A549 (cell line): ENCODE measurements around the gene MAGEB6B. TPM values are rescaled to one million over a fixed set of nuclear protein-coding genes. Genes with fewer than 3 reads are reported as not detected.

Source experiments
- ATAC-seq, 2 experiments: fragments of 200-7000 bp in 1 of 2; fragments of >200 bp in 1 of 2; cut with Nextera tagmentation in 1 of 2; cut with Tn5 transposase in 1 of 2; 3 replicates each; pipeline versions ENCODE4 v1.8.0 to v1.9.1; 2018 to 2020; ENCODE audit warnings: mild to moderate bottlenecking in 1 of 2, moderate library complexity in 1 of 2
- CTCF ChIA-PET: fragments of 300-600 bp; sonication (Branson Sonifier 250); formaldehyde crosslinking; extraction: SDS; loops from one replicate; lab custom pipeline; 2021; ENCODE audit warnings: antibody characterized with exemption, inconsistent platforms; lab: Yijun Ruan, JAX
- POLR2A ChIA-PET: fragments of 350-600 bp; formaldehyde crosslinking; extraction: SDS; loops from one replicate; lab custom pipeline; 2021; ENCODE audit warnings: antibody characterized with exemption, inconsistent platforms; lab: Yijun Ruan, JAX
- DNase-seq, 2 experiments: peaks; one replicate each; pipeline versions ENCODE4 v3.0.0 to v3.0.0-alpha.2; 2011 to 2016; ENCODE audit warnings: low read depth in 1 of 2, low spot score in 1 of 2
- FAIRE-seq: peaks from 2 replicates; lab custom pipeline; 2011; peaks lifted over from hg19 to GRCh38; lab: Jason Lieb, UNC
- H3K27ac ChIP-seq, 2 experiments: fragments of >200 bp; sonication (Bioruptor Twin); formaldehyde crosslinking; 3 replicates each; pipeline ENCODE4 v1.5.1; 2016 to 2017
- H3K4me1 ChIP-seq: fragments of >200 bp; sonication (Bioruptor Twin); formaldehyde crosslinking; 3 replicates; pipeline ENCODE4 v1.6.1; 2016
- H3K4me2 ChIP-seq: fragments of >200 bp; sonication (Bioruptor Twin); formaldehyde crosslinking; 3 replicates; pipeline ENCODE4 v1.6.1; 2016
- H3K4me3 ChIP-seq: fragments of >200 bp; sonication (Bioruptor Twin); formaldehyde crosslinking; 3 replicates; pipeline ENCODE4 v1.5.1; 2016
- H3K9me3 ChIP-seq: fragments of >200 bp; sonication (Bioruptor Twin); formaldehyde crosslinking; 3 replicates; pipeline ENCODE4 v1.6.1; 2016
- ATOH8 ChIP-seq: fragments of 250-450 bp; sonication (Bioruptor Pico); IDR thresholded peaks from 2 replicates; pipeline ENCODE4 v1.5.0; 2020; ENCODE audit warnings: low read depth, mild to moderate bottlenecking, moderate library complexity
- BHLHE40 ChIP-seq: IDR thresholded peaks from 2 replicates; pipeline ENCODE4 v1.6.1; 2012; ENCODE audit warnings: low read depth, low read length, inconsistent platforms
- CEBPB ChIP-seq, 2 experiments: fragments of >200 bp in 1 of 2; sonication (Bioruptor Twin) in 1 of 2; formaldehyde crosslinking in 1 of 2; IDR thresholded peaks; 2 replicates each; pipeline ENCODE4 v1.6.1; 2012 to 2016
- CHD4 ChIP-seq: fragments of 200-600 bp; sonication (generic); IDR thresholded peaks from 2 replicates; pipeline ENCODE4 v1.6.1; 2016; ENCODE audit warnings: antibody characterized with exemption, mild to moderate bottlenecking, borderline replicate concordance
- EHF ChIP-seq: fragments of 250-450 bp; sonication (Bioruptor Pico); IDR thresholded peaks from 2 replicates; pipeline ENCODE4 v1.5.0; 2020; ENCODE audit warnings: mild to moderate bottlenecking
- ESRRA ChIP-seq: fragments of 150-350 bp; IDR thresholded peaks from 2 replicates; pipeline ENCODE4 v1.6.1; 2014; ENCODE audit warnings: mild to moderate bottlenecking, low read length, borderline replicate concordance
- FOSB ChIP-seq: fragments of 250-450 bp; sonication (Bioruptor Pico); IDR thresholded peaks from 2 replicates; pipeline ENCODE4 v1.5.0; 2020; ENCODE audit warnings: mild to moderate bottlenecking, moderate library complexity
- FOXS1 ChIP-seq: fragments of 250-450 bp; sonication (Bioruptor Pico); IDR thresholded peaks from 2 replicates; pipeline ENCODE4 v1.5.0; 2020; ENCODE audit warnings: mild to moderate bottlenecking, moderate library complexity
- GATA3 ChIP-seq: IDR thresholded peaks from 2 replicates; pipeline ENCODE4 v1.6.1; 2012; ENCODE audit warnings: borderline replicate concordance
- HEYL ChIP-seq: fragments of 250-450 bp; sonication (Bioruptor Pico); IDR thresholded peaks from 2 replicates; pipeline ENCODE4 v1.8.0; 2021; ENCODE audit warnings: mild to moderate bottlenecking, moderate library complexity
- JUN ChIP-seq, 2 experiments: fragments of >200 bp; sonication (Bioruptor Twin); formaldehyde crosslinking; IDR thresholded peaks; 2 replicates in 1 of 2; 3 replicates in 1 of 2; pipeline ENCODE4 v1.6.1; 2016 to 2017
- JUNB ChIP-seq: fragments of >200 bp; sonication (Bioruptor Twin); formaldehyde crosslinking; IDR thresholded peaks from 2 replicates; pipeline ENCODE4 v1.6.1; 2016
- KDM1A ChIP-seq: fragments of 200-600 bp; sonication (generic); IDR thresholded peaks from 2 replicates; pipeline ENCODE4 v1.6.1; 2016; ENCODE audit warnings: low read depth, mild to moderate bottlenecking
- MYC ChIP-seq: IDR thresholded peaks from 2 replicates; pipeline ENCODE4 v1.6.1; 2012; ENCODE audit warnings: mild to moderate bottlenecking, inconsistent platforms, low read length, improper control_type of control experiment, borderline replicate concordance
- NPAS2 ChIP-seq: fragments of 250-450 bp; sonication (Bioruptor Pico); IDR thresholded peaks from 2 replicates; pipeline ENCODE4 v1.8.0; 2022; ENCODE audit warnings: mild to moderate bottlenecking, moderate library complexity, borderline replicate concordance
- PHF8 ChIP-seq: fragments of 200-600 bp; sonication (generic); IDR thresholded peaks from 2 replicates; pipeline ENCODE4 v1.6.1; 2016; ENCODE audit warnings: low read depth, mild to moderate bottlenecking, antibody characterized with exemption, moderate library complexity, borderline replicate concordance
- POLR2A ChIP-seq: IDR thresholded peaks from 2 replicates; pipeline ENCODE4 v1.6.1; 2012; ENCODE audit warnings: mild to moderate bottlenecking, low read length
- RCOR1 ChIP-seq: fragments of 150-350 bp; IDR thresholded peaks from 2 replicates; pipeline ENCODE4 v1.6.1; 2014; ENCODE audit warnings: antibody characterized with exemption, low read length, low read depth
- RFX5 ChIP-seq: fragments of 450-650 bp; IDR thresholded peaks from 2 replicates; pipeline ENCODE4 v1.7.1; 2014; ENCODE audit warnings: antibody characterized with exemption, mild to moderate bottlenecking, moderate library complexity
- RNF2 ChIP-seq: fragments of 200-600 bp; sonication (generic); IDR thresholded peaks from 2 replicates; pipeline ENCODE4 v1.6.1; 2016; ENCODE audit warnings: low read depth, mild to moderate bottlenecking, antibody characterized with exemption, moderate library complexity, borderline replicate concordance
- SMC3 ChIP-seq: fragments of >200 bp; sonication (Bioruptor Twin); formaldehyde crosslinking; IDR thresholded peaks from 3 replicates; pipeline ENCODE4 v1.6.1; 2018; ENCODE audit warnings: inconsistent platforms
- TFCP2L1 ChIP-seq: fragments of 250-450 bp; sonication (Bioruptor Pico); IDR thresholded peaks from 2 replicates; pipeline ENCODE4 v1.5.0; 2021; ENCODE audit warnings: mild to moderate bottlenecking
- TP53 ChIP-seq: fragments of 250-450 bp; sonication (Bioruptor Pico); IDR thresholded peaks from 2 replicates; pipeline ENCODE4 v1.5.0; 2021; ENCODE audit warnings: mild to moderate bottlenecking, moderate library complexity
- ZC3H11A ChIP-seq: fragments of 450-650 bp; IDR thresholded peaks from 2 replicates; pipeline ENCODE4 v1.6.1; 2014; ENCODE audit warnings: antibody characterized with exemption, mild to moderate bottlenecking
- ZNF302 ChIP-seq: fragments of 250-450 bp; sonication (Bioruptor Pico); IDR thresholded peaks from 2 replicates; pipeline ENCODE4 v1.9.0; 2021; ENCODE audit warnings: inconsistent platforms, mild to moderate bottlenecking, moderate library complexity
- ZSCAN20 ChIP-seq: fragments of 250-450 bp; sonication (Bioruptor Pico); IDR thresholded peaks from 2 replicates; pipeline ENCODE4 v1.8.0; 2022; ENCODE audit warnings: mild to moderate bottlenecking, moderate library complexity
- WGBS: methylation state at CpG from one replicate; pipeline ENCODE4 v1.1.6; 2017; ENCODE audit errors: missing lambda C conversion rate; 5-methylcytosine and 5-hydroxymethylcytosine counted together
- polyA minus RNA-seq: library from RNA; depleted of rRNA, polyadenylated mRNA; stranded (reverse); fragments of >200 nt; gene quantifications from 2 replicates; pipeline ENCODE4 v1.2.3, GENCODE V29; 2011; rRNA and poly(A)+ RNA removed
- polyA plus RNA-seq, 4 experiments: library from polyadenylated mRNA; depleted of rRNA in 3 of 4; stranded (reverse); fragments of >200 nt; fragmentation: RNase III in 1 of 4; extraction: RNeasy Plus Mini Kit Qiagen cat#74134 plus additional on column Dnase treatment in 1 of 4; gene quantifications; 2 replicates in 3 of 4; 3 replicates in 1 of 4; pipeline ENCODE4 v1.2.3, GENCODE V29; 2011 to 2017
- TF ChIP-seq, protein P1 (sequence below): IDR thresholded peaks from 2 replicates; pipeline ENCODE4 v1.6.1; 2012; ENCODE audit warnings: low read depth, borderline replicate concordance
- TF ChIP-seq, protein P2 (sequence below): fragments of >200 bp; sonication (Bioruptor Twin); formaldehyde crosslinking; IDR thresholded peaks from 3 replicates; pipeline ENCODE4 v1.5.1; 2016
- TF ChIP-seq, protein P3 (sequence below): IDR thresholded peaks from 2 replicates; pipeline ENCODE4 v1.6.1; 2012

The MAGEB6B gene, protein sequence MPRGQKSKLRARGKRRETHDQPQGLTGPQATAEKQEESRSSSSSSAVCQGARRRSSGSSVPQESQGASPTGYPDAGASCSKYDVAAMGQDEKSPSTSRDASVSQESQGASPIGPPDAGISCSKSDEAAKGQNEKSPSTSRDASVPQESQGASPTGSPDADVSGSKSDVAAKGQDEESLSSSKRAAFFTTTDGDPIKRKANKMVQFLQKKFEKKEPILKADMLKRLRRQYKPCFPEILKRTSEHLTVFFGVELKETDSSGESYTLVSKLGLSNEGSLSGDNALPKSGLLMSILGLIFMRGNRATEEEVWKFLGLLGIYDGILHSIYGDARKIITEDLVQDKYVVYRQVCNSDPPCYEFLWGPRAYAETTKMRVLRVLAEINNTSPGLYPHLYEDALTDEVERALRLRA
- polyA plus RNA-seq (2011; rRNA removed) = not detected in 2 replicates
- polyA plus RNA-seq (2012; cell fraction: cytosol; rRNA removed) = not detected in 2 replicates
- polyA plus RNA-seq (2012; cell fraction: nucleus; rRNA removed) = not detected in 2 replicates
- not detected in 3 replicates for polyA plus RNA-seq (2017; fragmentation: RNase III; extraction: RNeasy Plus Mini Kit Qiagen cat#74134 plus additional on column Dnase treatment)
- polyA minus RNA-seq = not detected in 2 replicates

DNA sequence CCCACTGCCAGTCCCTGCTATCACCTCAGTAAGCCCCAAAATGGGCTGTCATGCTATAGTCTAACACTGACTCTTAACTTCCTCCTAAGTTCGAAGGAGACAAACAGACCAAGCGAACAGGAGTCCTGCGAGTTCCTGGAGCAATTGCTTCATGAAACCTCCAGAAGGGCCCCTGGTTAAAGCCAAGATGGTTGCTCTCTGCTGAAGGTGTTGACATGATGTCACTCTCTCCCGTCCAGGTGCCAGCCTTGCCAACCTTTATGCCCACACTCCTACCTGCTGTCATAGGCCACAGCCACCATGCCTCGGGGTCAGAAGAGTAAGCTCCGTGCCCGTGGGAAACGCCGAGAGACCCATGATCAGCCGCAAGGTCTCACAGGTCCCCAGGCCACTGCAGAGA, at the start of gene MAGEB6B:
Gene MAGEB6B, plus strand, starts transcription at position 301 of the 400 bp plus-strand sequence. Its CDS starts 0 bp downstream, at position 301.
- ChIA-PET POLR2A (no interaction called here), CTCF (no interaction called here)
- DNase-seq (no peak), ATAC-seq (no peak), FAIRE-seq (no peak)
- H3K4me3 ChIP-seq = no peak within 1 kb of the TSS
- no CpG with 5 or more reads among the region's 10 CpGs for WGBS
- TF ChIP-seq ZNF302 (CRISPR knock-in tag) = no peak
- no peak for TF ChIP-seq KDM1A
- no peak for TF ChIP-seq POLR2A
- TF ChIP-seq, protein P1, sequence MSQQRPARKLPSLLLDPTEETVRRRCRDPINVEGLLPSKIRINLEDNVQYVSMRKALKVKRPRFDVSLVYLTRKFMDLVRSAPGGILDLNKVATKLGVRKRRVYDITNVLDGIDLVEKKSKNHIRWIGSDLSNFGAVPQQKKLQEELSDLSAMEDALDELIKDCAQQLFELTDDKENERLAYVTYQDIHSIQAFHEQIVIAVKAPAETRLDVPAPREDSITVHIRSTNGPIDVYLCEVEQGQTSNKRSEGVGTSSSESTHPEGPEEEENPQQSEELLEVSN = no peak
- no peak for TF ChIP-seq TFCP2L1 (CRISPR knock-in tag)
- no peak for TF ChIP-seq PHF8
- TF ChIP-seq GATA3 = no peak
- no peak for TF ChIP-seq SMC3
- TF ChIP-seq ESRRA = no peak
- TF ChIP-seq FOXS1 (CRISPR knock-in tag) = no peak
- TF ChIP-seq, protein P2, sequence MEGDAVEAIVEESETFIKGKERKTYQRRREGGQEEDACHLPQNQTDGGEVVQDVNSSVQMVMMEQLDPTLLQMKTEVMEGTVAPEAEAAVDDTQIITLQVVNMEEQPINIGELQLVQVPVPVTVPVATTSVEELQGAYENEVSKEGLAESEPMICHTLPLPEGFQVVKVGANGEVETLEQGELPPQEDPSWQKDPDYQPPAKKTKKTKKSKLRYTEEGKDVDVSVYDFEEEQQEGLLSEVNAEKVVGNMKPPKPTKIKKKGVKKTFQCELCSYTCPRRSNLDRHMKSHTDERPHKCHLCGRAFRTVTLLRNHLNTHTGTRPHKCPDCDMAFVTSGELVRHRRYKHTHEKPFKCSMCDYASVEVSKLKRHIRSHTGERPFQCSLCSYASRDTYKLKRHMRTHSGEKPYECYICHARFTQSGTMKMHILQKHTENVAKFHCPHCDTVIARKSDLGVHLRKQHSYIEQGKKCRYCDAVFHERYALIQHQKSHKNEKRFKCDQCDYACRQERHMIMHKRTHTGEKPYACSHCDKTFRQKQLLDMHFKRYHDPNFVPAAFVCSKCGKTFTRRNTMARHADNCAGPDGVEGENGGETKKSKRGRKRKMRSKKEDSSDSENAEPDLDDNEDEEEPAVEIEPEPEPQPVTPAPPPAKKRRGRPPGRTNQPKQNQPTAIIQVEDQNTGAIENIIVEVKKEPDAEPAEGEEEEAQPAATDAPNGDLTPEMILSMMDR = no peak
- TF ChIP-seq TP53 (CRISPR knock-in tag) = no peak
- TF ChIP-seq HEYL (CRISPR knock-in tag) = no peak
- H3K4me1 ChIP-seq = no peaks in the 10 kb centered on the region
- no peaks in the 10 kb centered on the region for H3K9me3 ChIP-seq
- H3K4me2 ChIP-seq = no peak within 1 kb of the TSS
- no peak within 1 kb of the TSS for H3K27ac ChIP-seq

- H3K9me3 ChIP-seq = no peaks in the 10 kb centered on the region
- TF ChIP-seq TP53 (CRISPR knock-in tag) (no peak), JUN (IDR thresholded peaks at IDR 0.05) (no peak), ZSCAN20 (CRISPR knock-in tag) (no peak), RCOR1 (no peak), BHLHE40 (no peak), RNF2 (no peak), ZNF302 (CRISPR knock-in tag) (no peak)
- TF ChIP-seq, all 56 proteins: peak for 0
- ChIA-PET CTCF (no interaction called here), POLR2A (no interaction called here)
- DNase-seq (no peak), ATAC-seq (no peak), FAIRE-seq (no peak)
- 27% methylated on average over 11 of the region's 11 CpGs for WGBS
- Histone ChIP-seq H3K4me3 (no peak within 1 kb of the TSS), H3K4me1 (no peaks in the 10 kb centered on the region), H3K27ac (no peak within 1 kb of the TSS), H3K4me2 (no peak within 1 kb of the TSS)
Measured at GRCh38 chrX:26138274-26138673, 22.1 kb upstream of the MAGEB6B start, which contains the start of gene MAGEB18. TSS of gene MAGEB18 (plus strand) at chrX:26138343. CDS start at chrX:26138986, 643 bp downstream.

DNA sequence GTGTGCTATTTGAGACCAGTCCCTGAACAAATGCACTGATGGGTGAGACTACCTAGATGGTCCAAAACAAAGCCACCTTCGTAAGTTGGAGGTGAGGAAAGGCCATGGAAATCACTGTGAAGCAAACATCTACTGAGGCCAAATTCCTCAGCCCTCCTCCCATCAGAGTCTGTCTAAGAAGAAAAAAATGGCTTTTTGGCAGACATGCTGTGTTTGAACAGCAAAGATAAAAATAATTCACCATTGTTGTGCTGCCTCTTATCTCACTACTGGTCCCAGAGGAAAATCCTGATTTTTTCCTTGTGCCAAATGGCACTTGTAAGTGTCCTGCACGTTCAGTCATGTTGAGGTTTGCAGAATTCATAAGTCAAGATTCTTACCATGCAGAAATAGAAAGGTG, 14.4 kb upstream of the MAGEB6B start:
- ATAC-seq (no peak), FAIRE-seq (no peak)
- POLR2A ChIA-PET = no interaction called here
- TF ChIP-seq JUNB (no peak), ZSCAN20 (CRISPR knock-in tag) (no peak), TP53 (CRISPR knock-in tag) (no peak), ZNF302 (CRISPR knock-in tag) (no peak), FOSB (CRISPR knock-in tag) (no peak), RFX5 (no peak), CHD4 (no peak), CEBPB (IDR thresholded peaks at IDR 0.05) (no peak), ZC3H11A (no peak), ATOH8 (CRISPR knock-in tag) (no peak), EHF (CRISPR knock-in tag) (no peak), NPAS2 (CRISPR knock-in tag) (no peak), MYC (no peak)
- TF ChIP-seq, protein P3, sequence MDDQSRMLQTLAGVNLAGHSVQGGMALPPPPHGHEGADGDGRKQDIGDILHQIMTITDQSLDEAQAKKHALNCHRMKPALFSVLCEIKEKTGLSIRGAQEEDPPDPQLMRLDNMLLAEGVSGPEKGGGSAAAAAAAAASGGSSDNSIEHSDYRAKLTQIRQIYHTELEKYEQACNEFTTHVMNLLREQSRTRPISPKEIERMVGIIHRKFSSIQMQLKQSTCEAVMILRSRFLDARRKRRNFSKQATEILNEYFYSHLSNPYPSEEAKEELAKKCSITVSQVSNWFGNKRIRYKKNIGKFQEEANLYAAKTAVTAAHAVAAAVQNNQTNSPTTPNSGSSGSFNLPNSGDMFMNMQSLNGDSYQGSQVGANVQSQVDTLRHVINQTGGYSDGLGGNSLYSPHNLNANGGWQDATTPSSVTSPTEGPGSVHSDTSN = no peak

More for the DNA sequence above, 14.4 kb upstream of the MAGEB6B start:
- no peak overlapping the region for H3K4me3 ChIP-seq
- 0% methylated on average over 2 of the region's 2 CpGs for WGBS
- no peak overlapping the region for H3K4me2 ChIP-seq
- H3K9me3 ChIP-seq = no peaks in the 10 kb centered on the region
- CTCF ChIA-PET = no interaction called here
- H3K4me1 ChIP-seq = no peaks in the 10 kb centered on the region
- DNase-seq = no peak
- no peak overlapping the region for H3K27ac ChIP-seq
